ENCODE data around the gene TOP3B. TPM values are rescaled to one million over a fixed set of nuclear protein-coding genes. Genes with fewer than 3 reads are reported as not detected.

The TOP3B gene
- total and polyA plus RNA-seq, 2 experiments from 2014 or later = 35.7 to 77.7 TPM

GRCh38 chr22:21943571-21944448, 38.8 kb downstream of the TOP3B start (continued):
- TF ChIP-seq, protein P1, sequence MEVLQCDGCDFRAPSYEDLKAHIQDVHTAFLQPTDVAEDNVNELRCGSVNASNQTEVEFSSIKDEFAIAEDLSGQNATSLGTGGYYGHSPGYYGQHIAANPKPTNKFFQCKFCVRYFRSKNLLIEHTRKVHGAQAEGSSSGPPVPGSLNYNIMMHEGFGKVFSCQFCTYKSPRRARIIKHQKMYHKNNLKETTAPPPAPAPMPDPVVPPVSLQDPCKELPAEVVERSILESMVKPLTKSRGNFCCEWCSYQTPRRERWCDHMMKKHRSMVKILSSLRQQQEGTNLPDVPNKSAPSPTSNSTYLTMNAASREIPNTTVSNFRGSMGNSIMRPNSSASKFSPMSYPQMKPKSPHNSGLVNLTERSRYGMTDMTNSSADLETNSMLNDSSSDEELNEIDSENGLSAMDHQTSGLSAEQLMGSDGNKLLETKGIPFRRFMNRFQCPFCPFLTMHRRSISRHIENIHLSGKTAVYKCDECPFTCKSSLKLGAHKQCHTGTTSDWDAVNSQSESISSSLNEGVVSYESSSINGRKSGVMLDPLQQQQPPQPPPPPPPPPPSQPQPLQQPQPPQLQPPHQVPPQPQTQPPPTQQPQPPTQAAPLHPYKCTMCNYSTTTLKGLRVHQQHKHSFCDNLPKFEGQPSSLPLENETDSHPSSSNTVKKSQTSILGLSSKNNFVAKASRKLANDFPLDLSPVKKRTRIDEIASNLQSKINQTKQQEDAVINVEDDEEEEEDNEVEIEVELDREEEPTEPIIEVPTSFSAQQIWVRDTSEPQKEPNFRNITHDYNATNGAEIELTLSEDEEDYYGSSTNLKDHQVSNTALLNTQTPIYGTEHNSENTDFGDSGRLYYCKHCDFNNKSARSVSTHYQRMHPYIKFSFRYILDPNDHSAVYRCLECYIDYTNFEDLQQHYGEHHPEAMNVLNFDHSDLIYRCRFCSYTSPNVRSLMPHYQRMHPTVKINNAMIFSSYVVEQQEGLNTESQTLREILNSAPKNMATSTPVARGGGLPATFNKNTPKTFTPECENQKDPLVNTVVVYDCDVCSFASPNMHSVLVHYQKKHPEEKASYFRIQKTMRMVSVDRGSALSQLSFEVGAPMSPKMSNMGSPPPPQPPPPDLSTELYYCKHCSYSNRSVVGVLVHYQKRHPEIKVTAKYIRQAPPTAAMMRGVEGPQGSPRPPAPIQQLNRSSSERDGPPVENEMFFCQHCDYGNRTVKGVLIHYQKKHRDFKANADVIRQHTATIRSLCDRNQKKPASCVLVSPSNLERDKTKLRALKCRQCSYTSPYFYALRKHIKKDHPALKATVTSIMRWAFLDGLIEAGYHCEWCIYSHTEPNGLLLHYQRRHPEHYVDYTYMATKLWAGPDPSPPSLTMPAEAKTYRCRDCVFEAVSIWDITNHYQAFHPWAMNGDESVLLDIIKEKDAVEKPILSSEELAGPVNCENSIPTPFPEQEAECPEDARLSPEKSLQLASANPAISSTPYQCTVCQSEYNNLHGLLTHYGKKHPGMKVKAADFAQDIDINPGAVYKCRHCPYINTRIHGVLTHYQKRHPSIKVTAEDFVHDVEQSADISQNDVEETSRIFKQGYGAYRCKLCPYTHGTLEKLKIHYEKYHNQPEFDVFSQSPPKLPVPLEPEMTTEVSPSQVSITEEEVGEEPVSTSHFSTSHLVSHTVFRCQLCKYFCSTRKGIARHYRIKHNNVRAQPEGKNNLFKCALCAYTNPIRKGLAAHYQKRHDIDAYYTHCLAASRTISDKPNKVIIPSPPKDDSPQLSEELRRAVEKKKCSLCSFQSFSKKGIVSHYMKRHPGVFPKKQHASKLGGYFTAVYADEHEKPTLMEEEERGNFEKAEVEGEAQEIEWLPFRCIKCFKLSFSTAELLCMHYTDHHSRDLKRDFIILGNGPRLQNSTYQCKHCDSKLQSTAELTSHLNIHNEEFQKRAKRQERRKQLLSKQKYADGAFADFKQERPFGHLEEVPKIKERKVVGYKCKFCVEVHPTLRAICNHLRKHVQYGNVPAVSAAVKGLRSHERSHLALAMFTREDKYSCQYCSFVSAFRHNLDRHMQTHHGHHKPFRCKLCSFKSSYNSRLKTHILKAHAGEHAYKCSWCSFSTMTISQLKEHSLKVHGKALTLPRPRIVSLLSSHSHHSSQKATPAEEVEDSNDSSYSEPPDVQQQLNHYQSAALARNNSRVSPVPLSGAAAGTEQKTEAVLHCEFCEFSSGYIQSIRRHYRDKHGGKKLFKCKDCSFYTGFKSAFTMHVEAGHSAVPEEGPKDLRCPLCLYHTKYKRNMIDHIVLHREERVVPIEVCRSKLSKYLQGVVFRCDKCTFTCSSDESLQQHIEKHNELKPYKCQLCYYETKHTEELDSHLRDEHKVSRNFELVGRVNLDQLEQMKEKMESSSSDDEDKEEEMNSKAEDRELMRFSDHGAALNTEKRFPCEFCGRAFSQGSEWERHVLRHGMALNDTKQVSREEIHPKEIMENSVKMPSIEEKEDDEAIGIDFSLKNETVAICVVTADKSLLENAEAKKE (CRISPR knock-in tag; IDR thresholded peaks at IDR 0.05) = no peak
- TF ChIP-seq EZH2phosphoT487 (IDR thresholded peaks at IDR 0.05; ENCODE audit: unreplicated experiment) = no peak

- Mint-ChIP-seq H3K27ac (no peak overlapping the region), H3K4me3 (no peak overlapping the region), H3K4me1 (peaks cover 30% of the 10 kb centered on the region), H3K36me3 (ENCODE audit: low read depth) (peaks cover 10% of the 10 kb centered on the region; the same call in 2 of the 3 replicates), H3K27me3 (ENCODE audit: insufficient read depth, low read depth, poor library complexity) (peaks cover 18% of the 10 kb centered on the region), H3K9me3 (no peaks in the 10 kb centered on the region)
- H3K36me3 ChIP-seq (ENCODE audit: insufficient read depth) = no peaks in the 10 kb centered on the region
- ATAC-seq (no peak), DNase-seq (ENCODE audit: low spot score) (no peak)
- no peak overlapping the region for H3K27ac ChIP-seq (ENCODE audit: low read depth)
- no peaks in the 10 kb centered on the region for H3K79me2 ChIP-seq (replicated peaks; ENCODE audit: insufficient read depth)
- H3K4me3 ChIP-seq = no peak overlapping the region
- H3F3A ChIP-seq (replicated peaks; ENCODE audit: low read depth) = no peaks in the 10 kb centered on the region
- H4K20me1 ChIP-seq (replicated peaks; ENCODE audit: insufficient read depth) = 0 out of 2 replicates have a peak, but pooled peaks cover 3% of the 10 kb centered on the region
- H3K9me2 ChIP-seq (ENCODE audit: insufficient read depth) = no peaks in the 10 kb centered on the region
- no peak overlapping the region for H2AFZ ChIP-seq
- H3K27me3 ChIP-seq (ENCODE audit: insufficient read depth) = no peaks in the 10 kb centered on the region
- peaks cover 8% of the 10 kb centered on the region; the same call in 1 of the 2 replicates for H3K4me1 ChIP-seq (ENCODE audit: insufficient read depth)
- no peak overlapping the region for H3K4me2 ChIP-seq
- TF ChIP-seq ZNF331 (CRISPR knock-in tag; IDR thresholded peaks at IDR 0.05; ENCODE audit: low read depth) (no peak), NANOG (IDR thresholded peaks at IDR 0.05; ENCODE audit: borderline replicate concordance) (no peak), EZH2phosphoT487 (IDR thresholded peaks at IDR 0.05; ENCODE audit: unreplicated experiment) (no peak), JUNB (IDR thresholded peaks at IDR 0.05; ENCODE audit: unreplicated experiment) (no peak), STAT1 (IDR thresholded peaks at IDR 0.05; ENCODE audit: unreplicated experiment) (no peak), ZNF114 (CRISPR knock-in tag; IDR thresholded peaks at IDR 0.05) (no peak), CREB1 (CRISPR knock-in tag; IDR thresholded peaks at IDR 0.05; ENCODE audit: low read depth) (no peak), CTCF (conservative IDR thresholded peaks at IDR 0.05; ENCODE audit: low read depth in 2 of 2) (no peak), POLR2AphosphoS5 (IDR thresholded peaks at IDR 0.05; ENCODE audit: low read depth) (no peak)
These were observed 39.9 kb downstream of the TOP3B start for GRCh38 chr22:21942407-21943343.

Measured in GM23338 (cell line).